NCI-H1417 treated with DMSO at 0.1 percent for 48 hours (cell line): ENCODE measurements around the gene DPH6.
"Not testable (repeated sequence)": the region's sequence is repeated elsewhere in the genome, so short reads cannot be mapped to it uniquely, and the experiment has no call there.

Source experiments
- DNase-seq: peaks from one replicate; lab custom pipeline; 2025; lab: John Stamatoyannopoulos, UW

Gene DPH6, protein sequence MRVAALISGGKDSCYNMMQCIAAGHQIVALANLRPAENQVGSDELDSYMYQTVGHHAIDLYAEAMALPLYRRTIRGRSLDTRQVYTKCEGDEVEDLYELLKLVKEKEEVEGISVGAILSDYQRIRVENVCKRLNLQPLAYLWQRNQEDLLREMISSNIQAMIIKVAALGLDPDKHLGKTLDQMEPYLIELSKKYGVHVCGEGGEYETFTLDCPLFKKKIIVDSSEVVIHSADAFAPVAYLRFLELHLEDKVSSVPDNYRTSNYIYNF

GRCh38 chr15:35545824-35546510 lies at the start of gene DPH6:
Gene DPH6, minus strand, starts transcription at chr15:35546165. Its CDS starts 24 bp downstream, at chr15:35546141.
- peak; percentile 76 for DNase-seq

- no peak for DNase-seq
These were observed 49.7 kb upstream of the DPH6 start for GRCh38 chr15:35595656-35596055.

GRCh38 chr15:35591987-35592386 lies 46.0 kb upstream of the DPH6 start:
- not testable (repeated sequence) for DNase-seq

- DNase-seq = no peak
These were observed 38.0 kb upstream of the DPH6 start for GRCh38 chr15:35583863-35584528.

DNA sequence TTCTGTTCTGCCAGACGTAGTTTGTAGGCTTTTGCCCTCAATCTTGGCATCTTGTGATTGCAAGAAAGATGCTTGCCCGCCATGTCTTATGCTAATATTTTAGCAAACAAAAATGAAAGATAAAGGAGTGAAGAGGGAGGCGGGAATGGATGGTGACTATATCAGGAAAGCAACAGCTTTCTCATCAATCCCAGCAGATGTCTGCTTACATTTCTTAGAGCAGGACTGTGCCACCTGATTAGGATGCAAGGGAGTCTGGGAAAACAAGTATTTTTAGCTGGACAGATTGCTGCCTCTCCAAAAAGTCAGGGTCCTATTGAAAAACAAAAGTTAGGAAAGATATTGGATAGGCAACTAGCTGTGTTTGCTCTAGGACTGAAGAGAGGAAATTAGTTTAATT lies 34.6 kb upstream of the DPH6 start:
- no peak for DNase-seq

- DNase-seq = no peak
These were observed 21.4 kb upstream of the DPH6 start for GRCh38 chr15:35567392-35567791.

GRCh38 chr15:35566991-35567390 lies 21.0 kb upstream of the DPH6 start:
- no peak for DNase-seq

GRCh38 chr15:35565901-35566300 lies 19.9 kb upstream of the DPH6 start:
- DNase-seq = no peak

DNA sequence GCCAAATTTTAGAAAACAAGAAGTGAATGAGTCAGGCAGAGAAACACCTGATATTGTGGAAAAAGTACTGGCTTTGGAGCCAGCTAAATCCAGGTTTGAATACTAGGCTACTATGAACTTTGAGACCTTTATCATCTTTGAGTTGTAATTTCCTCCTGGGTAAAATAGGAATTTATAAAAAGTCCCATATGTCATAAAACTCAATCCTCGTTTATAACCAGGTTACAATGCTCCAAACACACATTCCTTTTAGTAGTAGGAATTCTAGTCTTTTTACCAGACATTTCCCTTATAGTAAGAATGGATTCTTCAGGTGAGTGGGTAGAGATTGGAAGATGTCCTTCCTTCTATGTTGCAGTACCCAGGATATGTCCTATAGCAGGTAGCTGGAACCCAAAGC lies 16.7 kb upstream of the DPH6 start:
- no peak for DNase-seq

- no peak for DNase-seq
These were observed 15.3 kb upstream of the DPH6 start for GRCh38 chr15:35561308-35561707.

GRCh38 chr15:35560870-35561269 lies 14.9 kb upstream of the DPH6 start:
- DNase-seq = no peak

- DNase-seq = no peak
These were observed 14.3 kb upstream of the DPH6 start for GRCh38 chr15:35560258-35560657.

- no peak for DNase-seq
These were observed 13.7 kb upstream of the DPH6 start for GRCh38 chr15:35559683-35560082.

DNA sequence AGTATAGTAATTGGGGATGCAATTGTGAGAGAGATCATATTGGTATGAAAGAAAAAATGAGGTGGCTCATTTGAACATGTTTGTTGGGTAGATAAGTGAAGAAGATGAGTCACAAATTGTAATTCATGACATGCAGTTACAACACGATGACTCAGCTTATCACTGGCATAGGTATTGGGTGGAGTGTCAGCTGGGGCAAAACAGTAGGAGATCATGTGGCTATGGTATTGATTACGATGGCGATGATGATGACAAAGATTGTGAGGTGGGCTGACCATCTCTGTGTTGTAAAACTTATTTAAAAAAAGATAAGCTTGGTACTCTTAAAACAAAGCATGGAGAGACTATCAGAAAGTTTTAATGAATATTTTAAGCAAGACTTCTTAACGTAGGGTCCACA lies 11.6 kb upstream of the DPH6 start:
- no peak for DNase-seq

DNA sequence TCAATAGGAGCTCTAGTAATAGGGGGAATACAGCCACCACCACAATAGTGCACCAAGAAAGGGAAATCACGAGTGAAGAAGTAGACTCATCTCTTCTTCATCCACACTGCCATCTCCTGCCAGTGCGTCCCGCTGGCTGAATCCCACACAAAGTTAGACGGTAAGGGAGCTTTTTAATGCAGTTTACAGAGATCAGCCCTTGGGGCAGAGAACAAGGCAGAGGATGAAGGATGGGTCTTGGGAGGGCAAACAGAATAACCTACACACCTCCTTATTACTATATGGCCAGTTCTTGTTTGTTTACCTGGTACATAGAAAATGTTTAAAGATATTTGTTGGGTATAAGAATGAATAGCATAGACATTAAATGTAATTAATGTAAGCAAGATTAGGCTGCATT lies 11.0 kb upstream of the DPH6 start:
- no peak for DNase-seq

DNA sequence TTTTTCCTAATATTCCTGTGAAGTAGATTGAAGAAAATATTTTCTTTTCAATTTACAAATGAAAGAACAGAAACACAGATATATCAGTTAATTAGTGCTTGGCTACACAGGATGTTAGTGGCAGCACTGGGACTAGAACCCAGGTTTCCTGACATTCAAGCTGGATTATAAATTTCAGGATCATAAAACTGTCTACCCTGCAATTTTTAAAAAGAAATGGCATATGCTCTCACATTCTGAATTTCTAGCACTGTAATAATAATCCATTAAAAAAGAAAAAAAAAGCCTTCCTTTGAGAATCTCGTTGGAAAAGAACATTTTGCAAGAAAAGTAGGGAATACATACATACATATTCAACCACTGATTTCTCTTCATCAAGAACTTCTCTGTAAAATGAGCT lies 9.3 kb upstream of the DPH6 start:
- DNase-seq = no peak

GRCh38 chr15:35550957-35551356 lies 5.0 kb upstream of the DPH6 start:
- no peak for DNase-seq

GRCh38 chr15:35549567-35549966 lies 3.6 kb upstream of the DPH6 start:
- DNase-seq = no peak

- no peak for DNase-seq
These were observed 2.5 kb upstream of the DPH6 start for GRCh38 chr15:35548435-35548834.

GRCh38 chr15:35547775-35548364 lies 1.9 kb upstream of the DPH6 start:
- no peak for DNase-seq

- no peak for DNase-seq
These were observed 781 bp upstream of the DPH6 start for GRCh38 chr15:35546511-35547381.

GRCh38 chr15:35545316-35545823 lies 595 bp downstream of the DPH6 start:
- DNase-seq = peak; percentile 50
